Prostate gland (tissue), 2 donors: ENCODE results near the gene GLYAT. TPM values are rescaled to one million over a fixed set of nuclear protein-coding genes. Genes with fewer than 3 reads are reported as not detected.

Source experiments
- DNase-seq: peaks from one replicate; pipeline ENCODE4 v3.0.0-alpha.2; 2019; ENCODE audit warnings: low spot score
- H3K27ac ChIP-seq, 2 donors: fragments of 200-600 bp; sonication (generic); 2 replicates each; pipeline ENCODE4 v1.5.1; 2017 to 2019
- H3K27me3 ChIP-seq: fragments of 200-600 bp; sonication (generic); replicated peaks from 2 replicates; pipeline ENCODE4 v1.5.1; 2019; ENCODE audit not compliant: insufficient read depth
- H3K36me3 ChIP-seq, 2 donors: fragments of 200-600 bp; sonication (generic); 1 replicate in 1 of 2; 2 replicates in 1 of 2; pipeline versions ENCODE4 v1.5.1 to v1.8.1; 2017 to 2019
- H3K4me1 ChIP-seq: fragments of 200-600 bp; sonication (generic); replicated peaks from 2 replicates; pipeline ENCODE4 v1.5.1; 2019
- H3K4me3 ChIP-seq, 2 donors: fragments of 200-600 bp; sonication (generic); 2 replicates each; pipeline ENCODE4 v1.5.1; 2017 to 2019
- H3K9me3 ChIP-seq: fragments of 200-600 bp; sonication (generic); 2 replicates; pipeline ENCODE4 v1.5.1; 2017
- CTCF ChIP-seq, 4 experiments: fragments of 200-600 bp in 2 of 4; fragments of 450-650 bp in 2 of 4; sonication (generic) in 2 of 4; IDR thresholded peaks; 1 replicate in 3 of 4; 2 replicates in 1 of 4; pipeline ENCODE4 v1.5.1; 2016 to 2019; ENCODE audit warnings: antibody characterized with exemption in 4 of 4, mild to moderate bottlenecking in 2 of 4, moderate library complexity in 2 of 4
- POLR2A ChIP-seq: fragments of 450-650 bp; IDR thresholded peaks from one replicate; pipeline ENCODE4 v1.6.1; 2016; ENCODE audit warnings: antibody characterized with exemption, mild to moderate bottlenecking
- POLR2AphosphoS5 ChIP-seq: sonication (generic); formaldehyde crosslinking; IDR thresholded peaks from one replicate; pipeline ENCODE4 v1.6.1; 2017; ENCODE audit warnings: antibody characterized with exemption
- WGBS: methylation state at CpG from one replicate; pipeline ENCODE4 v1.1.5; 2018; 5-methylcytosine and 5-hydroxymethylcytosine counted together
- intact Hi-C: fragments of 100-400 bp; cut with DNase I; formaldehyde crosslinking; loops from one replicate; pipeline ENCODE4 v1.14.2; 2022
- total RNA-seq, 2 donors: library from RNA; depleted of rRNA; stranded (reverse); fragments of >200 nt; gene quantifications; one replicate each; pipeline ENCODE4 v1.1.0, GENCODE V29; 2016

Gene GLYAT
- total RNA-seq, 2 donors from 2014 or later: not detected

- no peak for TF ChIP-seq POLR2AphosphoS5
- TF ChIP-seq CTCF (IDR thresholded peaks at IDR 0.05): no peak
- TF ChIP-seq POLR2A: no peak
- Histone ChIP-seq H3K36me3 (no peaks in the 10 kb centered on the region), H3K27ac (no peak overlapping the region), H3K4me3 (no peak overlapping the region), H3K27me3 (peaks cover 2% of the 10 kb centered on the region), H3K4me1 (no peaks in the 10 kb centered on the region), H3K9me3 (no peaks in the 10 kb centered on the region)
- intact Hi-C loops: no loop called here
- WGBS: 95% methylated on average over 5 of the region's 5 CpGs
- DNase-seq: no peak
Observed at GRCh38 chr11:58775066-58775708, 43.4 kb upstream of the GLYAT start.

GRCh38 chr11:58774164-58774593 is 42.4 kb upstream of the GLYAT start:
- DNase-seq: no peak
- intact Hi-C loops: no loop called here
- Histone ChIP-seq H3K4me3 (no peak overlapping the region), H3K36me3 (no peaks in the 10 kb centered on the region), H3K27ac (no peak overlapping the region), H3K9me3 (no peaks in the 10 kb centered on the region), H3K4me1 (no peaks in the 10 kb centered on the region), H3K27me3 (peaks cover 2% of the 10 kb centered on the region)
- 38% methylated on average over 4 of the region's 4 CpGs for WGBS
- TF ChIP-seq POLR2A: no peak
- TF ChIP-seq POLR2AphosphoS5: no peak
- no peak for TF ChIP-seq CTCF (IDR thresholded peaks at IDR 0.05)

GRCh38 chr11:58773337-58773736 is 41.6 kb upstream of the GLYAT start:
- intact Hi-C loops: no loop called here
- no peaks in the 10 kb centered on the region for H3K4me1 ChIP-seq
- peaks cover 2% of the 10 kb centered on the region for H3K27me3 ChIP-seq
- no peaks in the 10 kb centered on the region for H3K36me3 ChIP-seq
- no peak overlapping the region for H3K27ac ChIP-seq
- no peak overlapping the region for H3K4me3 ChIP-seq
- no peak for TF ChIP-seq CTCF (IDR thresholded peaks at IDR 0.05)
- TF ChIP-seq POLR2A: no peak
- no peak for TF ChIP-seq POLR2AphosphoS5
- DNase-seq: no peak
- H3K9me3 ChIP-seq: no peaks in the 10 kb centered on the region
- 94% methylated on average over 3 of the region's 3 CpGs for WGBS

- DNase-seq: no peak
- Histone ChIP-seq H3K4me1 (no peaks in the 10 kb centered on the region), H3K27me3 (peaks cover 2% of the 10 kb centered on the region), H3K4me3 (no peak overlapping the region), H3K27ac (no peak overlapping the region), H3K36me3 (no peaks in the 10 kb centered on the region), H3K9me3 (no peaks in the 10 kb centered on the region)
- WGBS: 93% methylated on average over 5 of the region's 5 CpGs
- intact Hi-C loops: no loop called here
- no peak for TF ChIP-seq CTCF (IDR thresholded peaks at IDR 0.05)
- TF ChIP-seq POLR2AphosphoS5: no peak
- TF ChIP-seq POLR2A: no peak
Observed at GRCh38 chr11:58772329-58773285, 40.9 kb upstream of the GLYAT start.
